ENCODE measurements around the gene SMPD2. TPM values are rescaled to one million over a fixed set of nuclear protein-coding genes. Genes with fewer than 3 reads are reported as not detected.

Gene SMPD2
- total RNA-seq, 1 donor from 2014 or later: 14.7 TPM

DNA sequence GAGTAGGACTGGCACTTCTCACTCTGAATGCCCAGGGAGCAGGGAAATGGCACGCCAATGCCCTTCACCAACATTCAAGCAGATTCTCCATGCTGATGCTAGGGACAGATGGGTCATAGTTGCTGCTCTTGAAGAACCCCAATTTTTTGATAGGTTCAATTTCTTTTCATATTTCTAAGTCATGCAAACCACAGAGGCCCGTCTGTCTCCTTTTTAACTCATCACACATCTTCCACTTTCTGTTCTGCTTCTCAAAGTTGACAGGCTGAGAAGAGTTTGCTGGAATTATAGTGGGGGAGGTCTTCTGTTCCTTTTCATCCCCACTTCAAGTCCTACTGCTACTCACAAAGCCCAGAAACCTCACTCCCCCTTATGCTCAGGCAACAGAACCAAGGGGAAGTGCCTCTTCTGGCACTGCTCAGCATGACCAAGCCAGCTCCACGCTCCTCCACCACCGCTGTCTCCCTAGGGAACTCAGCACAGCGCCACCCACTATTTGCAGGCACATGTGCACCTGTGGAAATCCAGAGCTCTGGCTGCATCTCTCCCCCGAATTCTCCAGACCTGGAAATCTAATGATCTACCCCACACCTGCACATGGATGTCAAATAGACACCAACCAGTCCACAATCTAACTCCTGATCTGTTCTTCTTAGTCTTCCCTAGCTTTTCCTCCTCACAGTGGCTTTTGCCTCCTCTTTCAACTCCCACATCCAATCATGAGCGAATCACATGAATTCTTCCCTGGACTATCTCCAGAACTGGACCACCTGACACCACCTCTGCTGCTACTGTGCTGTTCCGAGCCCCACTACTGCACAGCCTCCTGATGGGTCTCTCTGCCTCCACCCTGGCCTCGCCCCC is 31.8 kb downstream of the SMPD2 start:
- peak; percentile 7 for DNase-seq (ENCODE audit: low spot score)
- Mint-ChIP-seq H3K27me3 (ENCODE audit: low read depth) (no peaks in the 10 kb centered on the region), H3K27ac (peak overlapping the region; percentile 67), H3K4me1 (ENCODE audit: low read depth) (peaks cover 65% of the 10 kb centered on the region), H3K4me3 (ENCODE audit: low read depth) (no peak overlapping the region), H3K9me3 (no peaks in the 10 kb centered on the region), H3K36me3 (ENCODE audit: low read depth) (peaks cover 92% of the 10 kb centered on the region)
- intact Hi-C loops (cut with micrococcal nuclease): no loop called here

DNA sequence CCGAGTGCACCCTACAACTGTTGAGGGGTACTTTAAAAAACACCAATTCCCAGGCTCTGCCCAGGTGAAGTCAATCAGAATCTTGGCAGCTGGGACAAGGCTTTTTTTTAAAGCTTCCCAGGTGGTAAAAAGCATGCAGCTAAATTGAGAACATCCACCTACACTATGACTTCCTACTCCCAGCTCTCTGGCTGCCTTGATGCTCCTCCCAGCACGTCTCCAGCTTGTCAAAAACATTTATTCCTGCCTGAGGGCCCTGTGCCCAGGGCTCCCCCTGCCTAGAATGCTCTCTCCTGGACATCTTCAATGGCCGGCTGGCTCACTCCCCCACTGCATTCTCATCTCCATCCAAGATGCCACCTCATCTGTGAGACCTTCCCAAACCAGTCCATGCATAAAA is 32.6 kb downstream of the SMPD2 start:
- no peak for DNase-seq (ENCODE audit: low spot score)
- Mint-ChIP-seq H3K4me1 (ENCODE audit: low read depth) (peaks cover 69% of the 10 kb centered on the region), H3K36me3 (ENCODE audit: low read depth) (peaks cover 92% of the 10 kb centered on the region), H3K4me3 (ENCODE audit: low read depth) (peak overlapping the region; percentile 2), H3K27me3 (ENCODE audit: low read depth) (no peaks in the 10 kb centered on the region), H3K27ac (peak overlapping the region; percentile 24), H3K9me3 (no peaks in the 10 kb centered on the region)
- intact Hi-C loops (cut with micrococcal nuclease): no loop called here

DNA sequence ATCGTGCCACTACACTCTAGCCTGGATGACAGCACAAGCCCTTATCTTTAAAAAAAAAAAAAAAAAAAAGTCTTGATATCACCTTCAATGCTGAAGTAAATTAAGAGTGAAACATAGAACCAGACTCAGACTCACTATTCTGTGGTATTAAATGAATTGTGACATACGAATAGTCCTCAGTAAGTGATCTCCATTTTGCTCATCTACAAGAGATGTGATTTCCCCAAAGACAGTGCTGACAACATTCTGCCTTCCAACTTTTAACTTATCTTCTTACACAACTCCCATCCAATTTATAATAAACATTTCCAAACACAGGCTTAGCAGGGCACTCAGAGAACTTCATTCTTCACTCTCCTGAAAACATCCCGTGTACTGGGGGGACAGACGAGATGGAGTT is 34.5 kb downstream of the SMPD2 start:
- H3K4me1 Mint-ChIP-seq (ENCODE audit: low read depth): peaks cover 70% of the 10 kb centered on the region
- no peak overlapping the region for H3K4me3 Mint-ChIP-seq (ENCODE audit: low read depth)
- peak overlapping the region; percentile 49 for H3K27ac Mint-ChIP-seq
- no peaks in the 10 kb centered on the region for H3K27me3 Mint-ChIP-seq (ENCODE audit: low read depth)
- H3K36me3 Mint-ChIP-seq (ENCODE audit: low read depth): peaks cover 90% of the 10 kb centered on the region
- no peak for DNase-seq (ENCODE audit: low spot score)
- intact Hi-C loops (cut with micrococcal nuclease): loop anchor here (1.0 to 2.0 kb wide), 2 partner anchors 16 kb away; no protein-coding TSS in a partner anchor
- H3K9me3 Mint-ChIP-seq: no peaks in the 10 kb centered on the region

DNA sequence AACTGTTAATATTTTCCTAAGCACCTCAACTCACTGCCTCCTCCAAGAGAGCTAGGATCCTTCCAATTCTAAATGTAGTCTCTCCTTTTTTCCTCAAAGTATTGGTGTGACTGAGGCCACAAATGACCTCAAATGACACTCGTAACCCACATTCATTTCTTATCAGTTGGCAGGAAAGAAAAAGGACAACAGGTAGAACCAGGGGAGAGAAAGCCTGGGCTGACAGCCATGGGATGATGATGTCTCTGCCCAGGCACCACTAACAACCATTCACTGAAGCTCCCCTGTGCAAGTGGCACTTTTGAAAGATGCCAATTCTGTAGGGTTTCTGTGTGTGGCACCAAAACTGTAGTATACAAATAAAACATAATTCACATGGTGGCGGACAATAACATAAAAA is 35.1 kb downstream of the SMPD2 start:
- no peaks in the 10 kb centered on the region for H3K9me3 Mint-ChIP-seq
- H3K27ac Mint-ChIP-seq: peak overlapping the region; percentile 58
- H3K27me3 Mint-ChIP-seq (ENCODE audit: low read depth): no peaks in the 10 kb centered on the region
- H3K36me3 Mint-ChIP-seq (ENCODE audit: low read depth): peaks cover 90% of the 10 kb centered on the region
- H3K4me1 Mint-ChIP-seq (ENCODE audit: low read depth): peaks cover 72% of the 10 kb centered on the region
- intact Hi-C loops (cut with micrococcal nuclease): loop anchor here (1.0 to 2.0 kb wide), 2 partner anchors 15 to 16 kb away; no protein-coding TSS in a partner anchor
- DNase-seq (ENCODE audit: low spot score): no peak
- H3K4me3 Mint-ChIP-seq (ENCODE audit: low read depth): no peak overlapping the region

DNA sequence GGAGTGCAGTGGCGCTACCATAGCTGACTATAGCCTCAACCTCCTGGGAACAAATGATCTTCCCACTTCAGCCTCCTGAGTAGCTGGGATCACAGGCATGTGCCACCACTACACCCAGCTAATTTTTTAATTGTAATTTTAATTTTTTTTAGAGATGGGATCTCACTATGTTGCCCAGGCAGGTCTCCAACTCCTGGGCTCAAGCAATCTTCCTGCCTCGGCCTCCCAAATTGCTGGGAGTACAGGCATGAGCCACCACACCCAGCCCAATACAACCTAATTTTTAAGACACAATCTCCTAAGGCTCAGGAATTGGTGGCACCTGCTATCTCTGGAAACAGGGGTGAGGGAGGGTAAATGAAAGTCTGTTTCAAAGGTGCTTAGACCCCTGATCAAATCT is 36.7 kb downstream of the SMPD2 start:
- Mint-ChIP-seq H3K36me3 (ENCODE audit: low read depth) (peaks cover 90% of the 10 kb centered on the region), H3K27ac (peak overlapping the region; percentile 90), H3K27me3 (ENCODE audit: low read depth) (no peaks in the 10 kb centered on the region), H3K9me3 (no peaks in the 10 kb centered on the region), H3K4me3 (ENCODE audit: low read depth) (peak overlapping the region; percentile 78), H3K4me1 (ENCODE audit: low read depth) (peaks cover 71% of the 10 kb centered on the region)
- intact Hi-C loops (cut with micrococcal nuclease): no loop called here
- DNase-seq (ENCODE audit: low spot score): no peak

DNA sequence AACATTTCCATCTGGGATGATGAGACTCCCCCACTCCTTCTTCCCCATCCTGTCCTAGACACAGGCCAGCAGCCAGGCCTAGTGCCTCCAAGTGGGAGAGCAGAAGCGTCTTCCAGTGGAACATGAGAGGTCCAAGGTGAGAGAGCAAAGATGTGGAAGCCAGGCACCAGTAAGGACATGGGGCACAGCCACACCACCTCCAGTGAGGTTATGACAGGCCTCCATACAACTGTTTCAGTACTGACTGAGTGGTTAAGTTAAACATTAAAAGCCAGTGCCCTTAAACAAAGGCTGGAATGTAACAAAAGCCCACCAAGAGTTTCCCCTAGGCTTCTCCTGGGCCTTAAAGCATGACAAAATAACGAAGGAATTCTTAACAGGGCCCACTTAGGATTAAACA is 37.2 kb downstream of the SMPD2 start:
- no peaks in the 10 kb centered on the region for H3K27me3 Mint-ChIP-seq (ENCODE audit: low read depth)
- DNase-seq (ENCODE audit: low spot score): no peak
- peak overlapping the region; percentile 90 for H3K27ac Mint-ChIP-seq
- H3K9me3 Mint-ChIP-seq: no peaks in the 10 kb centered on the region
- peaks cover 88% of the 10 kb centered on the region for H3K36me3 Mint-ChIP-seq (ENCODE audit: low read depth)
- H3K4me3 Mint-ChIP-seq (ENCODE audit: low read depth): peak overlapping the region; percentile 78
- peaks cover 68% of the 10 kb centered on the region for H3K4me1 Mint-ChIP-seq (ENCODE audit: low read depth)
- intact Hi-C loops (cut with micrococcal nuclease): loop anchor here (2.0 kb wide), 1 partner anchor 95 kb away; the partner anchor contains the start of gene CD164

DNA sequence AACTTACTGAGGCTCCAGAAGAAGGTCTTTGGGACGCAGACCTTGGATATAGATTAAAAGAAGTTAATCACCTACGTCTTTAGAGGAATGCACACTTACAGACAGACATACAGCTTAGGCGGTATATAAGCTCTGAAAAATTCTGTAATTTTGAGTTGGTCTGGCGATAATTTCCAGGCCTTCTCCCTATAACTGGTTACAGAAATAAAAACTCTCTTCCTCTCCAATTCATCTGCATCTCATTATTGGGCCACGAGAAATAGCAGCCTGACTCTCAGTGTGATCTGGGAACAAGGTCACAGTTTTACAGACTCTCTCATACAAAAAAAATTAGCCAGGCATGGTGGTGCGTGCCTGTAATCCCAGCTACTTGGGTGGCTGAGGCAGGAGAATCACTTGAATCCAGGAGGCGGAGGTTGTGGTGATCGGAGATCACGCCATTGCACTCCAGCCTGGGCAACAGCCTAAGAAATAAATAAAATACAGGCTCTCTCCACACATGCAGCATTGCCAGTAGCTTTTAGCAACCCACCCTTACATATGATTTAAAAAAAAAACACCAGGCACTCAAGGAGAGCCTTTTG is 37.8 kb downstream of the SMPD2 start:
- no peak for DNase-seq (ENCODE audit: low spot score)
- intact Hi-C loops (cut with micrococcal nuclease): loop anchor here (2.0 kb wide), 1 partner anchor 96 kb away; the partner anchor contains the start of gene CD164
- Mint-ChIP-seq H3K9me3 (no peaks in the 10 kb centered on the region), H3K27me3 (ENCODE audit: low read depth) (no peaks in the 10 kb centered on the region), H3K36me3 (ENCODE audit: low read depth) (peaks cover 82% of the 10 kb centered on the region), H3K4me3 (ENCODE audit: low read depth) (peak overlapping the region; percentile 78), H3K27ac (peak overlapping the region; percentile 90), H3K4me1 (ENCODE audit: low read depth) (peaks cover 62% of the 10 kb centered on the region)

DNA sequence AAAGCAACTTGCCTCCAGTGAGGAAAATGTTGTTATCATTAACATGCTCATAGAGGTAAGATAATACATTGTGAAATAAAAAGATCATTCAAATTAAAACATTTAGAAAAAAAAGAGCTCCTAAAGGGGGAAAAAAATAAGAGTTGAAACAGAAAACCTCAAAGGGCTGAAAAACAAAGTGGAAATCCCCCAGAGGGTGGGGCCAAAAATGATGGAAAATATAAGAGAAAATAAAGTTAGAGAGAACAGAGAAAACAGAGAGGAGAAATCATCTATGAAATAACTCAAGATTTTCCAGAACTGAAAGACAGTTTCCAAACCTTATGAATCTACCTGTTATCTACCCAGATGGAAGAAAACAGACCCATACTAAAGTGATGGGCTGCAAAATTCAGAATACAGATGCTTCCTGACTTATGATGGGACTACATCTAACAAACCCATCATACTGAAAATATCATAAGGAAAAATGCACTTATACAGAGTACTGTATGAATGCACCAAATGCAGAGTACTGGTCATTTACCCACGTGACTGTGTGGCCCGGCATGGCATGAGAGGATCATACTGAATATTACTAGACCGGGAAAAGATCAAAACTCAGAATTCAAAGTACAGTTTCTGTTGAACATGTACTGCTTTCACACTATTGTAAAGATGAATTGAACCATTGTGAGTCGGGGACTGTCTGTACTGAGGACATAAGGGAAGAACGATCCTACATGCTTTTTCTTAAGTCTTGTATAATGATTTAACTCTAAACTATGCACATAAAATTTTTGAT is 38.5 kb downstream of the SMPD2 start:
- Mint-ChIP-seq H3K27ac (peak overlapping the region; percentile 74), H3K4me3 (ENCODE audit: low read depth) (peak overlapping the region; percentile 78), H3K9me3 (no peaks in the 10 kb centered on the region), H3K4me1 (ENCODE audit: low read depth) (peaks cover 62% of the 10 kb centered on the region), H3K27me3 (ENCODE audit: low read depth) (no peaks in the 10 kb centered on the region), H3K36me3 (ENCODE audit: low read depth) (peaks cover 76% of the 10 kb centered on the region)
- intact Hi-C loops (cut with micrococcal nuclease): loop anchor here (2.0 kb wide), 1 partner anchor 96 kb away; the partner anchor contains the start of gene CD164
- DNase-seq (ENCODE audit: low spot score): no peak

DNA sequence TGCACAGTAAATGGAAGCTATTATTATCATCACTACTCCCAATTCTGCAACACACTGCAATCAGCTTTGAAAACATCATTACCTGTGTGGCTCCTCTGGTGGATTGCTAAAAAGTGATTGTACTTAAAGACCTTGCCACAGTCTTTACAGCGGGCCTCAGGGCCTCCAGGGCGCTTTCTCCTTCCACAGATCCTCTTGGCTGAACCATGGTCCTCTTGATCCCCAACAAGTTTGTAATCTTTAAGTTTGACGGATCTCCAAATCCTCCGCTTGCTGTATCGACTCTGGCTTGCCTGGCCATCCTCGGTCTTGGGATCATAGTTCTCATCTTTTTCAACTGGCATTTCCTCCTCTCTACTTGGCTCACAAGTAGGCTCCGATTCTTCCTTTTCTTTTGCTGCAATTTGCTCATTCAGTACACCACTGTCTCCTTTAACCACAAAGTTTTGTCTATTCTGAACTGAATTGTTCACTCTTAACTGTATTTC is 40.5 kb downstream of the SMPD2 start:
- no peaks in the 10 kb centered on the region for H3K9me3 Mint-ChIP-seq
- intact Hi-C loops (cut with micrococcal nuclease): loop anchor here (5.0 kb wide), 2 partner anchors 36 to 39 kb away; partner anchors contain the start of genes PPIL6 and SMPD2
- peaks cover 59% of the 10 kb centered on the region for H3K4me1 Mint-ChIP-seq (ENCODE audit: low read depth)
- peak overlapping the region; percentile 95 for H3K4me3 Mint-ChIP-seq (ENCODE audit: low read depth)
- peaks cover 60% of the 10 kb centered on the region for H3K36me3 Mint-ChIP-seq (ENCODE audit: low read depth)
- DNase-seq (ENCODE audit: low spot score): no peak
- H3K27me3 Mint-ChIP-seq (ENCODE audit: low read depth): no peaks in the 10 kb centered on the region
- H3K27ac Mint-ChIP-seq: peak overlapping the region; percentile 36

DNA sequence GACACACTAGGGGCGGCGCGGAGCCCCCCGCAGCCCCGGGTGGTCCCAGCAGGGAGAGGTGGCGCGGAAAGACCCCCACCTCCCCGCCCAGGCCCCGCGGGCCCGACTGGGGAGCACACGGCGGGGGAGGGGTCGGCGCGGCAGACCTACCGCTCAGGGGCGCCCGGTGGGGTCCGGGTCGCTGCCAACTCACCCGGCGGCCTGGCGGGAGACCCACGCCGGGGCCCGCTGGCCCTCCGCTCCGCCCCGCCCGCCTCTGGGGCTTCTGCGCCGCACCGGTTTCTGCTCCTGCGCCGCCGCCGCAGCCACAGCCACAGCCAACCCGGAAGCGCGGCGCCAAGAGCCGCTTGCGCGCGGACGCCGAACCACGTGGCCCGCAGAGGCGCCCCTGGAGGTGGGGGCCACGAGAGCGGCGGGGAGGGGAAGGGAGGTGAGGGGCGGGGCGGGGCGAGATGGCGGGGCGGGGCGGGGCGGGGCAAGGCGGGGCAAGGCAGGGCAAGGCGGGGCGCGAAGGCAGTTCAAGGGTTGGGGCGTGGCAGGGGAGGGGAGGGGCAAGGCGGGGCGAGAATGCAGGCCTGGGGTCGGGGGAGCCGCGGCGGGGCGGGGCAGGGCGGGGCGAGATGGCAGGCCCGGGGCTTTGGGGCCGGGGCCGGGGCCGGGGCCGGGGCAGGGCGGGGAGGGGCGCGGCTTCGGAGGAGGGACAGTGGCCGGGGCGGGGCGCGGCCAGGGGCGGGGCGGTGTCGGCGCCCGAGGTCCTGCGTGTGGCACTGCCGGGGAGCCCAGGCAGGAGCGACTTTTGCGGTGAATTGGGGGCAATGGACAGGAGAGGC is 42.6 kb downstream of the SMPD2 start, which contains the start of gene ZBTB24:
ZBTB24 (minus strand) TSS at position 315 of the 830 bp plus-strand sequence. CDS start 1,193 bp downstream, outside the sequence.
- peak within 1 kb of the TSS; percentile 95 for H3K4me3 Mint-ChIP-seq (ENCODE audit: low read depth)

DNA sequence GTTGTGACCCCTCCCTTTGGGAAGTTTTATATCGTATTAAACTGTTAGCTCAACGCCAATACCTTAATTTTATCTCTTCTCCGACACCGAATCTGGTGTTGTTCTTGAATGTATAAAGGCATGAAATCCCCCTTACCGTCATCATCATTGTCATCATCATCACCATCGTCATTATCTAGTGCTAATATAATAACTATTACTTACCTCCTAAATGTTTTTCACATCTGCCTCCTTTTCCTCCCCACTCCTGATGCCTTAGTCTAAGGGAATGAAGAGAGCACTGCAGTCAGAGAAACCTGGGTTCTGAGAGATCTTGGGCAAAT is 43.2 kb downstream of the SMPD2 start:
- Mint-ChIP-seq H3K27me3 (ENCODE audit: low read depth) (no peaks in the 10 kb centered on the region), H3K9me3 (no peaks in the 10 kb centered on the region), H3K4me1 (ENCODE audit: low read depth) (peaks cover 44% of the 10 kb centered on the region), H3K4me3 (ENCODE audit: low read depth) (peak overlapping the region; percentile 73), H3K36me3 (ENCODE audit: low read depth) (peaks cover 36% of the 10 kb centered on the region), H3K27ac (peak overlapping the region; percentile 42)
- intact Hi-C loops (cut with micrococcal nuclease): loop anchor here (1.0 to 5.0 kb wide), 5 partner anchors 8 to 389 kb away; partner anchors contain the start of genes AK9, CEP57L1, FIG4 and PPIL6
- DNase-seq (ENCODE audit: low spot score): no peak

More for the DNA sequence above, 42.6 kb downstream of the SMPD2 start, which contains the start of gene ZBTB24:
- Mint-ChIP-seq H3K9me3 (no peaks in the 10 kb centered on the region), H3K4me1 (ENCODE audit: low read depth) (peaks cover 50% of the 10 kb centered on the region), H3K36me3 (ENCODE audit: low read depth) (peaks cover 42% of the 10 kb centered on the region), H3K27me3 (ENCODE audit: low read depth) (no peaks in the 10 kb centered on the region), H3K27ac (peak within 1 kb of the TSS; percentile 88)
- intact Hi-C loops (cut with micrococcal nuclease): loop anchor here (1.0 to 5.0 kb wide), 5 partner anchors 8 to 388 kb away; partner anchors contain the start of genes AK9, CEP57L1, FIG4 and PPIL6
- DNase-seq (ENCODE audit: low spot score): peak; percentile 88
